B cell (primary cell): ENCODE data around the gene GPRC5D. TPM values are rescaled to one million over a fixed set of nuclear protein-coding genes. Genes with fewer than 3 reads are reported as not detected.

Experiments used
- ATAC-seq: fragments of 200-7000 bp; cut with Tn5 transposase; one replicate; pipeline ENCODE4 v1.10.0; 2021; ENCODE audit warnings: low read depth, mild to moderate bottlenecking, moderate number of reproducible peaks, moderate library complexity
- CTCF ChIA-PET: fragments of 350-600 bp; sonication (Branson Sonifier 250); formaldehyde crosslinking; loops from one replicate; lab custom pipeline; 2021; ENCODE audit warnings: antibody characterized with exemption, inconsistent platforms; lab: Charles Lee
- POLR2A ChIA-PET: fragments of 350-600 bp; sonication (Branson Sonifier 250); formaldehyde crosslinking; loops from one replicate; lab custom pipeline; 2021; ENCODE audit warnings: antibody characterized with exemption; lab: Charles Lee
- DNase-seq: peaks from one replicate; pipeline ENCODE4 v3.0.0; 2013
- H2AFZ ChIP-seq: 2 replicates; pipeline ENCODE4 v1.6.1; 2012; ENCODE audit warnings: mild to moderate bottlenecking, low read depth, low read length; ENCODE audit not compliant: insufficient read depth, poor library complexity, severe bottlenecking
- H3K27ac ChIP-seq, 2 donors: 1 replicate in 1 of 2; 2 replicates in 1 of 2; pipeline ENCODE4 v1.5.1; 2012 to 2013; ENCODE audit warnings: low read length in 2 of 2, mild to moderate bottlenecking in 2 of 2, moderate library complexity in 1 of 2
- H3K27me3 ChIP-seq, 4 experiments: fragments of 200-600 bp in 1 of 4; sonication (generic) in 1 of 4; replicated peaks in 1 of 4; 1 replicate in 2 of 4; 2 replicates in 2 of 4; pipeline versions ENCODE4 v1.6.1 to v1.7.0; 2013 to 2016; ENCODE audit warnings: low read length in 3 of 4, mild to moderate bottlenecking in 2 of 4, mixed read lengths in 1 of 4, moderate library complexity in 1 of 4; ENCODE audit not compliant: insufficient read depth in 4 of 4, control insufficient read depth in 3 of 4; ENCODE audit errors: control extremely low read depth in 1 of 4
- H3K36me3 ChIP-seq, 2 experiments: replicated peaks in 1 of 2; 1 replicate in 1 of 2; 2 replicates in 1 of 2; pipeline versions ENCODE4 v1.6.1 to v1.7.1; 2013; ENCODE audit warnings: low read length in 1 of 2; ENCODE audit not compliant: insufficient read depth in 2 of 2, control insufficient read depth in 1 of 2; ENCODE audit errors: control extremely low read depth in 1 of 2, extremely low read depth in 1 of 2
- H3K4me1 ChIP-seq, 2 donors: fragments of 200-600 bp in 1 of 2; sonication (generic) in 1 of 2; 1 replicate in 1 of 2; 2 replicates in 1 of 2; pipeline versions ENCODE4 v1.5.1 to v1.6.1; 2013 to 2017; ENCODE audit warnings: low read length in 2 of 2; ENCODE audit not compliant: control insufficient read depth in 2 of 2, insufficient read depth in 2 of 2
- H3K4me2 ChIP-seq: replicated peaks from 2 replicates; pipeline ENCODE3; 2012; ENCODE audit warnings: mild to moderate bottlenecking, low read depth, low read length; ENCODE audit not compliant: poor library complexity, severe bottlenecking
- H3K4me3 ChIP-seq, 5 experiments: fragments of 200-600 bp in 1 of 5; sonication (generic) in 1 of 5; 1 replicate in 3 of 5; 2 replicates in 2 of 5; pipeline versions ENCODE4 v1.5.1 to v1.7.0; 2011 to 2016; ENCODE audit warnings: low read length in 4 of 5, mild to moderate bottlenecking in 4 of 5, low read depth in 2 of 5, control low read depth in 1 of 5, moderate library complexity in 1 of 5; ENCODE audit not compliant: insufficient read depth in 1 of 5; ENCODE audit errors: control extremely low read depth in 1 of 5, extremely low read depth in 1 of 5
- H3K79me2 ChIP-seq: fragments of 200-600 bp; sonication (generic); one replicate; pipeline ENCODE4 v1.6.0; 2016; ENCODE audit warnings: low read length; ENCODE audit not compliant: control insufficient read depth, insufficient read depth
- H3K9ac ChIP-seq: fragments of 200-600 bp; sonication (generic); 2 replicates; pipeline ENCODE4 v1.6.1; 2017; ENCODE audit warnings: mild to moderate bottlenecking, low read length, moderate library complexity
- H3K9me3 ChIP-seq, 3 donors: one replicate each; pipeline versions ENCODE4 v1.6.1 to v1.7.1; 2013; ENCODE audit warnings: low read length in 2 of 3; ENCODE audit not compliant: control insufficient read depth in 2 of 3, insufficient read depth in 1 of 3; ENCODE audit errors: control extremely low read depth in 1 of 3
- H4K20me1 ChIP-seq: 2 replicates; pipeline ENCODE4 v1.6.0; 2012; ENCODE audit warnings: mild to moderate bottlenecking, low read length; ENCODE audit not compliant: insufficient read depth, control insufficient read depth, poor library complexity, severe bottlenecking
- H3K27ac Mint-ChIP-seq: one replicate; pipeline ENCODE4 v1.8.0; 2021; ENCODE audit warnings: mixed read lengths
- H3K27me3 Mint-ChIP-seq: one replicate; pipeline ENCODE4 v1.8.0; 2021; ENCODE audit warnings: mixed read lengths
- H3K4me1 Mint-ChIP-seq: one replicate; pipeline ENCODE4 v1.8.0; 2021; ENCODE audit warnings: mixed read lengths
- H3K4me3 Mint-ChIP-seq: one replicate; pipeline ENCODE4 v1.8.0; 2021; ENCODE audit warnings: mixed read lengths
- H3K9me3 Mint-ChIP-seq: one replicate; pipeline ENCODE4 v1.8.0; 2022; ENCODE audit warnings: mixed read lengths; ENCODE audit not compliant: insufficient read depth
- CTCF ChIP-seq: fragments of 200-600 bp; IDR thresholded peaks from one replicate; pipeline ENCODE4 v1.8.0; 2022; ENCODE audit warnings: antibody characterized with exemption, mild to moderate bottlenecking
- EZH2 ChIP-seq: IDR thresholded peaks from 2 replicates; pipeline ENCODE4 v1.6.1; 2012; ENCODE audit warnings: borderline replicate concordance, low read depth, mild to moderate bottlenecking, moderate library complexity, low read length; ENCODE audit not compliant: insufficient read depth, poor library complexity, severe bottlenecking
- WGBS: methylation state at CpG from one replicate; pipeline ENCODE4 v1.1.5; 2013; ENCODE audit warnings: missing lambda C conversion rate; ENCODE audit not compliant: insufficient coverage; 5-methylcytosine and 5-hydroxymethylcytosine counted together
- intact Hi-C: fragments of 100-400 bp; cut with micrococcal nuclease; formaldehyde crosslinking; loops from one replicate; pipeline ENCODE4 v1.10.0; 2022
- polyA plus RNA-seq: library from polyadenylated mRNA; depleted of rRNA; stranded (reverse); fragments of >200 nt; gene quantifications from 2 replicates; pipeline ENCODE4 v1.2.3, GENCODE V29; 2012
- total RNA-seq, 2 donors: library from RNA; stranded (reverse); fragments of 120-200 nt in 1 of 2; gene quantifications; 1 replicate in 1 of 2; 2 replicates in 1 of 2; pipeline versions ENCODE4 v1.2.3 to v1.2.4, GENCODE V29; 2013 to 2022

GPRC5D gene
- total and polyA plus RNA-seq, 2 donors (not counting 1 experiment from before 2014, with no cell fraction given) = 0.47 to 7.7 TPM

GRCh38 chr12:12927211-12928079, 24.5 kb downstream of the GPRC5D start:
- Mint-ChIP-seq H3K4me3 (no peak overlapping the region), H3K9me3 (no peaks in the 10 kb centered on the region), H3K4me1 (no peaks in the 10 kb centered on the region), H3K27ac (no peak overlapping the region), H3K27me3 (peaks cover 12% of the 10 kb centered on the region)
- Histone ChIP-seq H4K20me1 (no peaks in the 10 kb centered on the region), H3K36me3 (no peaks in the 10 kb centered on the region), H3K9ac (no peak overlapping the region), H3K9me3 (peaks cover 0 to 4% (median 0%) of the 10 kb centered on the region in 3 donors), H3K27ac (no peak overlapping the region), H3K4me3 (peak overlapping the region in 2 of 5 experiments; percentile 25 to 62), H2AFZ (no peak overlapping the region), H3K27me3 (no peaks in the 10 kb centered on the region), H3K79me2 (no peaks in the 10 kb centered on the region), H3K4me1 (no peaks in the 10 kb centered on the region), H3K4me2 (no peak overlapping the region)
- intact Hi-C loops = no loop called here
- CTCF ChIA-PET = no interaction called here
- ATAC-seq = no peak
- POLR2A ChIA-PET = no interaction called here
- 97% methylated on average over 20 of the region's 27 CpGs for WGBS
- no peak for TF ChIP-seq CTCF
- no peak for TF ChIP-seq EZH2
- DNase-seq = peak; percentile 62

DNA sequence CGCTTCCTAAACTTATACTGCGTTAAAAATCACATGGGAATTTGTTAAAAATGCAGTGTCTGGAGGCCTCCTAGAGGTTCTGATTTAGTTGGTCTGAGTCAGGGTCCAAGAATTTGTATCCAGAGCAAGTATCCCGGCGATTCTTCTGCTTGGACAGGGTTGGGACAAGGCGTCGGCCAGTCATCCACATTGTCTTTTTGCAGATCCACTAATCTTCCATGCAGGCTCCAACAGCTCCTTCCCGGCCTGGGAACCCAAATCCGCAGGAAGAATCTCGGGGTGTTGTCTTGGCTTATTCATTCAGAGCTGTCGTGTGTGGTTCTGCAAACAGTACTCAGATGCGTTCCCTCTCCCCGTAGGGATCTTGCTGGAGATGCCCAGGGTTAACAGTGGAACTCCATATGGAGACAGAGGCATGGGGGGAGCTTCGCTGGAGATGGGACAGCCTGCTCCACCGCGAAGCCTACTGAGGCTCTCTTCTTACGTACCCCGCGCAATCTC, 25.3 kb downstream of the GPRC5D start:
- CTCF ChIA-PET = no interaction called here
- H3K9ac ChIP-seq = no peak overlapping the region
- 94% methylated on average over 12 of the region's 18 CpGs for WGBS

More for the DNA sequence above, 25.3 kb downstream of the GPRC5D start:
- intact Hi-C loops = no loop called here
- no peaks in the 10 kb centered on the region for H4K20me1 ChIP-seq
- H3K9me3 Mint-ChIP-seq = no peaks in the 10 kb centered on the region
- no peak overlapping the region for H3K27ac Mint-ChIP-seq
- H3K27me3 Mint-ChIP-seq = peaks cover 12% of the 10 kb centered on the region
- H3K36me3 ChIP-seq = no peaks in the 10 kb centered on the region
- H3K4me1 Mint-ChIP-seq = no peaks in the 10 kb centered on the region
- no peak overlapping the region for H3K4me2 ChIP-seq
- POLR2A ChIA-PET = no interaction called here
- H3K4me3 Mint-ChIP-seq = no peak overlapping the region
- H3K27me3 ChIP-seq = no peaks in the 10 kb centered on the region
- no peak overlapping the region for H2AFZ ChIP-seq
- H3K4me3 ChIP-seq = no peak overlapping the region
- no peaks in the 10 kb centered on the region for H3K4me1 ChIP-seq
- H3K9me3 ChIP-seq = peaks cover 0 to 4% (median 0%) of the 10 kb centered on the region in 3 donors
- no peaks in the 10 kb centered on the region for H3K79me2 ChIP-seq
- ATAC-seq = no peak
- TF ChIP-seq CTCF (no peak), EZH2 (no peak)
- H3K27ac ChIP-seq = no peak overlapping the region
- no peak for DNase-seq
